ENCODE data around the gene LRP1B. TPM values are rescaled to one million over a fixed set of nuclear protein-coding genes. Genes with fewer than 3 reads are reported as not detected.

Gene LRP1B
- polyA plus RNA-seq (2012; ENCODE audit: missing spikeins) = not detected

- DNase-seq (ENCODE audit: insufficient read length) (peak; percentile 2), FAIRE-seq (no peak)
Measured at GRCh38 chr2:142131010-142131669, at the start of gene LRP1B. LRP1B (minus strand) TSS chr2:142131016; CDS start chr2:142130729, 287 bp downstream.

GRCh38 chr2:142179686-142180085 is 48.9 kb upstream of the LRP1B start:
- no peak for TF ChIP-seq POLR2AphosphoS5 (IDR thresholded peaks at IDR 0.05; ENCODE audit: low read depth, low read length)
- no peak for TF ChIP-seq POLR2A (IDR thresholded peaks at IDR 0.05; ENCODE audit: low read depth, low read length)
- FAIRE-seq = no peak
- DNase-seq (ENCODE audit: insufficient read length) = no peak

More at GRCh38 chr2:142131010-142131669, at the start of gene LRP1B:
- TF ChIP-seq POLR2AphosphoS5 (IDR thresholded peaks at IDR 0.05; ENCODE audit: low read depth, low read length) = no peak
- TF ChIP-seq TAF1 (IDR thresholded peaks at IDR 0.05; ENCODE audit: borderline replicate concordance, low read depth, low read length) = no peak
- no peak for TF ChIP-seq POLR2A (IDR thresholded peaks at IDR 0.05; ENCODE audit: low read depth, low read length)

- FAIRE-seq (no peak), DNase-seq (ENCODE audit: insufficient read length) (no peak)
- TF ChIP-seq TAF1 (IDR thresholded peaks at IDR 0.05; ENCODE audit: borderline replicate concordance, low read depth, low read length) = no peak
Measured at GRCh38 chr2:142178604-142179003, 47.8 kb upstream of the LRP1B start.

- TF ChIP-seq TAF1 (IDR thresholded peaks at IDR 0.05; ENCODE audit: borderline replicate concordance, low read depth, low read length) (no peak), POLR2A (IDR thresholded peaks at IDR 0.05; ENCODE audit: low read depth, low read length) (no peak), POLR2AphosphoS5 (IDR thresholded peaks at IDR 0.05; ENCODE audit: low read depth, low read length) (no peak)
- no peak for DNase-seq (ENCODE audit: insufficient read length)
- no peak for FAIRE-seq
Measured at GRCh38 chr2:142176941-142177340, 46.1 kb upstream of the LRP1B start.

- DNase-seq (ENCODE audit: insufficient read length) (no peak), FAIRE-seq (no peak)
- no peak for TF ChIP-seq POLR2AphosphoS5 (IDR thresholded peaks at IDR 0.05; ENCODE audit: low read depth, low read length)
- no peak for TF ChIP-seq POLR2A (IDR thresholded peaks at IDR 0.05; ENCODE audit: low read depth, low read length)
- TF ChIP-seq TAF1 (IDR thresholded peaks at IDR 0.05; ENCODE audit: borderline replicate concordance, low read depth, low read length) = no peak
Measured at GRCh38 chr2:142175813-142176338, 45.1 kb upstream of the LRP1B start.

GRCh38 chr2:142174176-142174575 is 43.4 kb upstream of the LRP1B start:
- no peak for TF ChIP-seq POLR2A (IDR thresholded peaks at IDR 0.05; ENCODE audit: low read depth, low read length)
- TF ChIP-seq TAF1 (IDR thresholded peaks at IDR 0.05; ENCODE audit: borderline replicate concordance, low read depth, low read length) = no peak
- DNase-seq (ENCODE audit: insufficient read length) (no peak), FAIRE-seq (no peak)

GRCh38 chr2:142170847-142171246 is 40.0 kb upstream of the LRP1B start:
- no peak for TF ChIP-seq TAF1 (IDR thresholded peaks at IDR 0.05; ENCODE audit: borderline replicate concordance, low read depth, low read length)
- no peak for TF ChIP-seq POLR2AphosphoS5 (IDR thresholded peaks at IDR 0.05; ENCODE audit: low read depth, low read length)
- TF ChIP-seq POLR2A (IDR thresholded peaks at IDR 0.05; ENCODE audit: low read depth, low read length) = no peak
- FAIRE-seq (no peak), DNase-seq (ENCODE audit: insufficient read length) (no peak)

GRCh38 chr2:142165790-142166189 is 35.0 kb upstream of the LRP1B start:
- FAIRE-seq = no peak
- no peak for DNase-seq (ENCODE audit: insufficient read length)
- no peak for TF ChIP-seq TAF1 (IDR thresholded peaks at IDR 0.05; ENCODE audit: borderline replicate concordance, low read depth, low read length)
- TF ChIP-seq POLR2A (IDR thresholded peaks at IDR 0.05; ENCODE audit: low read depth, low read length) = no peak
- TF ChIP-seq POLR2AphosphoS5 (IDR thresholded peaks at IDR 0.05; ENCODE audit: low read depth, low read length) = no peak

GRCh38 chr2:142153601-142154000 is 22.8 kb upstream of the LRP1B start:
- DNase-seq (ENCODE audit: insufficient read length) = no peak
- no peak for TF ChIP-seq TAF1 (IDR thresholded peaks at IDR 0.05; ENCODE audit: borderline replicate concordance, low read depth, low read length)
- no peak for TF ChIP-seq POLR2A (IDR thresholded peaks at IDR 0.05; ENCODE audit: low read depth, low read length)
- TF ChIP-seq POLR2AphosphoS5 (IDR thresholded peaks at IDR 0.05; ENCODE audit: low read depth, low read length) = no peak
- FAIRE-seq = no peak

- DNase-seq (ENCODE audit: insufficient read length) (no peak), FAIRE-seq (no peak)
- no peak for TF ChIP-seq POLR2AphosphoS5 (IDR thresholded peaks at IDR 0.05; ENCODE audit: low read depth, low read length)
- no peak for TF ChIP-seq TAF1 (IDR thresholded peaks at IDR 0.05; ENCODE audit: borderline replicate concordance, low read depth, low read length)
- no peak for TF ChIP-seq POLR2A (IDR thresholded peaks at IDR 0.05; ENCODE audit: low read depth, low read length)
Measured at GRCh38 chr2:142150453-142150852, 19.6 kb upstream of the LRP1B start.

- FAIRE-seq (no peak), DNase-seq (ENCODE audit: insufficient read length) (no peak)
- TF ChIP-seq TAF1 (IDR thresholded peaks at IDR 0.05; ENCODE audit: borderline replicate concordance, low read depth, low read length) (no peak), POLR2A (IDR thresholded peaks at IDR 0.05; ENCODE audit: low read depth, low read length) (no peak), POLR2AphosphoS5 (IDR thresholded peaks at IDR 0.05; ENCODE audit: low read depth, low read length) (no peak)
Measured at GRCh38 chr2:142144547-142144946, 13.7 kb upstream of the LRP1B start.

- no peak for TF ChIP-seq POLR2AphosphoS5 (IDR thresholded peaks at IDR 0.05; ENCODE audit: low read depth, low read length)
- no peak for TF ChIP-seq POLR2A (IDR thresholded peaks at IDR 0.05; ENCODE audit: low read depth, low read length)
- no peak for TF ChIP-seq TAF1 (IDR thresholded peaks at IDR 0.05; ENCODE audit: borderline replicate concordance, low read depth, low read length)
- DNase-seq (ENCODE audit: insufficient read length) = no peak
- FAIRE-seq = no peak
Measured at GRCh38 chr2:142142595-142142994, 11.8 kb upstream of the LRP1B start.
